ENCODE data around the gene CRTAC1. TPM values are rescaled to one million over a fixed set of nuclear protein-coding genes. Genes with fewer than 3 reads are reported as not detected.

The CRTAC1 gene
- total RNA-seq, 1 experiment from 2014 or later: 0.46 TPM

DNA sequence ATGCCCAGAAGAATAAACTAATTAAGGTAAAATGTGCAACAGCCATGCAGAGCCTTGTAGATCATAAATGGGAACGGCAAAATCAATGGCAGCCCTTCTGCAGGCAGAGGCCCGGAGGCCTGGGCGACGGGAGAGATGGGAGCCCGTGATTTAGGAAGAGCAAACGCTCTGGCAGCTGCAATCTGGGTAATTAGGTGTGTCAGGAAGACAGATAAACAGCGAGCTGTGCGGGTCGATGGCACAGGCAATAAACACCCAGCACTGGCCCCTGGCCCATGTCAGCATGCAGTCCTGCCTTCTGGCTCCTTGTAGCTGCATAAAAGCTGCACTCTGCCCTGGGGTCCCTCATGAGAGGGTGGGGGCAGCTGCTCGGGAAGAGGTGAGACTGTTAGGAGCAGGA lies 102.8 kb downstream of the CRTAC1 start:
- H3K27me3 Mint-ChIP-seq (ENCODE audit: low read depth): peaks cover 21% of the 10 kb centered on the region

More for the DNA sequence above, 102.8 kb downstream of the CRTAC1 start:
- Mint-ChIP-seq H3K4me3 (no peak overlapping the region), H3K27ac (no peak overlapping the region), H3K4me1 (no peaks in the 10 kb centered on the region), H3K36me3 (ENCODE audit: insufficient read depth in 1 of 3, low read depth in 3 of 3) (no peaks in the 10 kb centered on the region), H3K9me3 (no peaks in the 10 kb centered on the region; a peak in 1 of 5 replicates)
- Histone ChIP-seq H2BK12ac (ENCODE audit: insufficient read length, low read depth, low read length) (no peak overlapping the region), H4K20me1 (ENCODE audit: control insufficient read depth, insufficient read depth, insufficient read length) (no peaks in the 10 kb centered on the region), H3K4me2 (ENCODE audit: insufficient read depth, insufficient read length, low read length) (no peak overlapping the region), H3K18ac (ENCODE audit: insufficient read length, low read depth, low read length) (no peak overlapping the region), H3K9me3 (ENCODE audit: control insufficient read depth, low read depth, low read length) (no peaks in the 10 kb centered on the region), H4K91ac (ENCODE audit: insufficient read length, low read depth, low read length) (no peak overlapping the region), H2BK15ac (ENCODE audit: low read depth, low read length) (no peak overlapping the region), H2BK5ac (ENCODE audit: insufficient read length, low read length) (no peak overlapping the region), H3K23ac (ENCODE audit: insufficient read length, low read depth, low read length) (no peak overlapping the region), H3K27ac (ENCODE audit: insufficient read length, low read depth, low read length) (no peak overlapping the region), H2BK20ac (ENCODE audit: low read depth, low read length, poor library complexity, severe bottlenecking) (no peak overlapping the region), H4K5ac (ENCODE audit: insufficient read length, low read depth, low read length) (no peak overlapping the region), H2AFZ (ENCODE audit: low read length) (no peak overlapping the region), H3K79me2 (ENCODE audit: insufficient read depth, low read length) (no peaks in the 10 kb centered on the region), H3K9ac (ENCODE audit: extremely low read depth, insufficient read length, low read length) (no peak overlapping the region), H4K8ac (replicated peaks; ENCODE audit: insufficient read length, low read depth, low read length) (no peak overlapping the region), H3K79me1 (ENCODE audit: insufficient read depth, low read depth, low read length, poor library complexity, severe bottlenecking) (no peaks in the 10 kb centered on the region), H3K4me1 (ENCODE audit: insufficient read depth, low read length) (no peaks in the 10 kb centered on the region), H3K27me3 (ENCODE audit: insufficient read depth, low read length) (no peaks in the 10 kb centered on the region), H2AK5ac (ENCODE audit: insufficient read length, low read length) (no peak overlapping the region), H3T11ph (ENCODE audit: low read length) (no peak overlapping the region), H3K4ac (ENCODE audit: low read depth, low read length) (no peak overlapping the region), H3K56ac (ENCODE audit: insufficient read length, low read depth, low read length) (no peak overlapping the region), H2BK120ac (ENCODE audit: low read depth, low read length, poor library complexity, severe bottlenecking) (no peak overlapping the region), H3K23me2 (ENCODE audit: insufficient read length, low read depth, low read length, poor library complexity, severe bottlenecking) (peaks cover 2% of the 10 kb centered on the region), H3K14ac (ENCODE audit: insufficient read depth, low read length) (no peak overlapping the region)
- TF ChIP-seq, protein P1, sequence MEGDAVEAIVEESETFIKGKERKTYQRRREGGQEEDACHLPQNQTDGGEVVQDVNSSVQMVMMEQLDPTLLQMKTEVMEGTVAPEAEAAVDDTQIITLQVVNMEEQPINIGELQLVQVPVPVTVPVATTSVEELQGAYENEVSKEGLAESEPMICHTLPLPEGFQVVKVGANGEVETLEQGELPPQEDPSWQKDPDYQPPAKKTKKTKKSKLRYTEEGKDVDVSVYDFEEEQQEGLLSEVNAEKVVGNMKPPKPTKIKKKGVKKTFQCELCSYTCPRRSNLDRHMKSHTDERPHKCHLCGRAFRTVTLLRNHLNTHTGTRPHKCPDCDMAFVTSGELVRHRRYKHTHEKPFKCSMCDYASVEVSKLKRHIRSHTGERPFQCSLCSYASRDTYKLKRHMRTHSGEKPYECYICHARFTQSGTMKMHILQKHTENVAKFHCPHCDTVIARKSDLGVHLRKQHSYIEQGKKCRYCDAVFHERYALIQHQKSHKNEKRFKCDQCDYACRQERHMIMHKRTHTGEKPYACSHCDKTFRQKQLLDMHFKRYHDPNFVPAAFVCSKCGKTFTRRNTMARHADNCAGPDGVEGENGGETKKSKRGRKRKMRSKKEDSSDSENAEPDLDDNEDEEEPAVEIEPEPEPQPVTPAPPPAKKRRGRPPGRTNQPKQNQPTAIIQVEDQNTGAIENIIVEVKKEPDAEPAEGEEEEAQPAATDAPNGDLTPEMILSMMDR (conservative IDR thresholded peaks at IDR 0.05): no peak
- WGBS (ENCODE audit: extremely low coverage, insufficient read length, low lambda C conversion rate): no CpG with 5 or more reads among the region's 10 CpGs
- no peak for DNase-seq

Measured in H9 (cell line).